T-helper 2 cell treated with Interferon-gamma antibody and Interleukin-4, amounts not matched to agents 5 μg/mL and 100 μg/mL, for 36 hours (primary cell): ENCODE data around the gene HMGN2.
A peak's percentile ranks its signal among the peaks of the same experiment; 100 is the strongest.

ENCODE experiments used
- DNase-seq: peaks from one replicate; pipeline ENCODE4 v3.0.0; 2021; ENCODE audit warnings: low spot score
- H3K27ac Mint-ChIP-seq: one replicate; pipeline ENCODE4 v1.8.0; 2021; ENCODE audit warnings: mild to moderate bottlenecking, mixed read lengths
- H3K27me3 Mint-ChIP-seq: one replicate; pipeline ENCODE4 v1.8.0; 2021; ENCODE audit warnings: low read depth, mixed read lengths
- H3K36me3 Mint-ChIP-seq: one replicate; pipeline ENCODE4 v1.8.0; 2021; ENCODE audit warnings: low read depth, mixed read lengths
- H3K4me1 Mint-ChIP-seq: one replicate; pipeline ENCODE4 v1.8.0; 2021; ENCODE audit warnings: low read depth, mixed read lengths
- H3K4me3 Mint-ChIP-seq: one replicate; pipeline ENCODE4 v1.8.0; 2022; ENCODE audit warnings: mild to moderate bottlenecking, moderate library complexity, mixed read lengths
- H3K9me3 Mint-ChIP-seq: one replicate; pipeline ENCODE4 v1.8.0; 2021; ENCODE audit warnings: mixed read lengths

HMGN2 gene

DNA sequence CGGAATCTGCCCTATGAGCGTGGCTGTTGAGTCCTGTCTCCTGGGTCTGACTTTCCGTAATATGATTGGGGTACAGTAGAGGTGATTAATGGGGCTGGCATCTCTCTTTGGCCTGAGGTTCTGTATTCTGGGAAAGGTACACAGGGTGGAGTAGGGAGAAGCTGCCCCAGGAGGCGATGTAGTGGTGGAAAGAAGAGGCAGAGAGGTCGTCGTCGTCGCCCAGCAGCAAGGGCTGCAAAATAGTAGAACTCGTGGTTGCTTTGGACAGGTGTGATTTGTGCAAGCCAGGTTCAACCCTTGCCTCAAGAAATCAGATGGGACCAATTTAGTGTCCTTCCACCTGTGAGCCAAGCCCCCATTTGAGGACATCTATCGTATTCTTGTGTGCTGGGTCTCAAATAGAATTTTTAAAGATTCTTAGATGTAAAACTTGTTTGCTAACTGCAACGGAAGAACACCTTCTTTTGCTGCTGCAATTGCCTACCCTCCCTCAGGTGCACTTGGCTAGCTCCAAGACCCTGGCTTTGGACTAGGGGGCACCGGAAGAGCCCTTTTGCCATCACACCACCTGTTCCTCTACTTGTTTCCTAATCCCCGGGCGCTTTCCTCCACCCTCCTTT lies 1.3 kb upstream of the HMGN2 start:
- Mint-ChIP-seq H3K27me3 (no peaks in the 10 kb centered on the region), H3K27ac (peak overlapping the region; percentile 98), H3K36me3 (peaks cover 60% of the 10 kb centered on the region), H3K9me3 (no peaks in the 10 kb centered on the region), H3K4me3 (peak overlapping the region; percentile 92), H3K4me1 (peaks cover 34% of the 10 kb centered on the region)
- no peak for DNase-seq

DNA sequence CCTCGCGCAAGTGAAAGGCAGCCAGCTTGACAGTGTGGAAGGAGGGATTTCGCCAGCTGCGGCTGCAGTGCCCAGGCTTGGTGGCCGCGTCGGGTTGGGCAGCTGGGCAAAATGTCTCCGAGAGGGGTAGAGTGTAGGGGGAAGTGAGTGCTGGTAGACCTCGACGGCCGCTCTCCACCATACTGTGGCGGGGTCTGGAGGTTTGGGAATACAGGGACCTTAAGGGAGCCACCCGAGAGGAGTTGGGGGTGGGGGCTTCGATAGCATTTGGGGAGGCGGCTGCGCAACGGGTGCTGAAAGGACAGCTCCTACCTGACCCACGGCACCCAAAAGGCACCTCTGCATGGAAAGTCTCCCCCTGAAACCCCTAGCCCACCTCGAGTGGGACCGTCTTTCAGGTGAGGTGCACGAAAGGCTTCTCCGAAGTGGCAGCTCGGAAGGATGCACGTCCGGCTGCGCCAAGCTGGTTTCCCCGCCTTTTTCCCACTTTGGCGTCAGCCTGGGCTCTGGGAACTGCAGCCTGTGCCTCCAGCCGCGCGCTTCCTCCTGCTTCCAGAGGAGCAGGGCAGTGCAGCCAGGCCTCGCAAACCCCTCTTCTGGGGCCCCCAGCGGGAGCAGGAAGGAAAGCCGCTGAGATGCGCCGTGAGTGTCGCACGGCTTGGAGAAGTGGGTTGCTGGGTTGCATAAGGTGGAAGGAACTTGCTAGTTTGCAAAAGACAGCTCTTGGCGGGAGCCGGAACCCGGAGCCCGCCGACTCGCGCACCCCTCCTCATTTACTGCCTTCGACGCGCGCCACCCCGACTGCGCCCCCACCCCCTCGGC lies 531 bp upstream of the HMGN2 start:
- H3K4me1 Mint-ChIP-seq: peaks cover 36% of the 10 kb centered on the region
- peaks cover 62% of the 10 kb centered on the region for H3K36me3 Mint-ChIP-seq
- no peaks in the 10 kb centered on the region for H3K27me3 Mint-ChIP-seq
- no peaks in the 10 kb centered on the region for H3K9me3 Mint-ChIP-seq
- peak overlapping the region; percentile 92 for H3K4me3 Mint-ChIP-seq
- H3K27ac Mint-ChIP-seq: peak overlapping the region; percentile 98
- DNase-seq: peak; percentile 32

DNA sequence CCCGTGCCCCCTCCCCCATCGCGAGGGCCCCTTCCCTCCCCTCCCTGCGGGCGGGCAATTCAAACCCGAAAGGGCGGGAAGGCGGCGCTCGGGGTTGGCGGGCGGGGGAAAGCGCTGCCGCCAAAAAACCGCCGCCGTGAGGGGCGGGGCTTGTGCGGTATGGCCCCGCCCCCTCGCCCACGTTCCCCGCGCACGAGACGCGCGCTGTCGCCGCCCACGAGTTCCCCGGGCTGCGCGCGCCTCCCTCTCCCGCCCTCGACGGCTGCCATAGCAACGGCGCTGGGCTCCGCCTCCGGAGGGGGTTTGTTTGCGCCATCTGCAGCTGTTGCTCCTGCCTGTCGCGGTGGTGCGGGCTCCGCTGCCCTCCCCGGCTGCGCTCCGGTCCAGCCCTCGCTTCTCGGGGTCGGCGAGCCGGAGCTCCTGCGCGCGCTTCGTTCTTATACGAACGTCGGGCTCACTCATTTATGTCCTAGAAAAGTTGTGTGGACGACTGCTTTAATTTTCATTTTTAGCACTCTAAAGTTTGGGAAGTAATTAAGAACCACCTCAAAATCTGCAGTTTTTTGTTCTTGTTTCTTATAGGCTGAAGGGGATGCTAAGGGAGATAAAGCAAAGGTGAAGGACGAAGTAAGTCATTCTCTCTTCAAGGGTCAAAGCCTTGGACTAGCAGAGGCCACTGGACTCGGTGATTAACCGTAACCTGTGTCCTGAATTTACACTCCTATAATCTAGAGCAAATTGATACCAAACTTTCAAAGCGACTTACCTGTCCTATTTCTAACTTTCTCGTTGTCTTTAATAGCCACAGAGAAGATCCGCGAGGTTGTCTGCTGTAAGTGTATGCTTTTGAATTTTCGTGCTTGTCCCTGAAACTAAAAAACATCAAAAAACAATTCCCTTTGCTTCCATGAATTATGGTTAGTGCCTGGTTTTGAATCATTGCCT lies 933 bp downstream of the HMGN2 start:
- Mint-ChIP-seq H3K4me3 (peak overlapping the region; percentile 91), H3K27ac (peak overlapping the region; percentile 69), H3K4me1 (peaks cover 36% of the 10 kb centered on the region), H3K9me3 (no peaks in the 10 kb centered on the region), H3K36me3 (peaks cover 62% of the 10 kb centered on the region), H3K27me3 (no peaks in the 10 kb centered on the region)
- peak; percentile 93 for DNase-seq

DNA sequence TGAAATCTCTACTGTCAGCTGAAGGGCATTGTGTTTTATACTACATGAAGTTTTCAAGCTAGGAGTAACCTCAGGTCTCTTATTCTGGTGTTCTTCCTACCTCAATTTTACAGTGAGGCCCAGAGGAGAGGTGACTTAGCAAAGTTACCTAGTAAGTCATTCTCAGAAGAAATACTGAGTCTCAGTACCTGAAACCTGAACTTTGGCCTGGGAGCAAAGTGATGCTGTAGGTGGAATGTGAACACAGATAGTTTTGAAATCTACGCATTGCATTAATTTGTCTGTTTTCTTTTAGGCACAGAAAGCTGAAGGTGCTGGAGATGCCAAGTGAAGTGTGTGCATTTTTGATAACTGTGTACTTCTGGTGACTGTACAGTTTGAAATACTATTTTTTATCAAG lies 2.6 kb downstream of the HMGN2 start:
- Mint-ChIP-seq H3K9me3 (no peaks in the 10 kb centered on the region), H3K27me3 (no peaks in the 10 kb centered on the region), H3K4me3 (peak overlapping the region; percentile 91), H3K4me1 (peaks cover 33% of the 10 kb centered on the region), H3K36me3 (peaks cover 57% of the 10 kb centered on the region), H3K27ac (no peak overlapping the region)
- no peak for DNase-seq

GRCh38 chr1:26475989-26476388 lies 3.7 kb downstream of the HMGN2 start:
- no peak overlapping the region for H3K4me3 Mint-ChIP-seq
- no peak for DNase-seq
- no peaks in the 10 kb centered on the region for H3K9me3 Mint-ChIP-seq
- peaks cover 21% of the 10 kb centered on the region for H3K4me1 Mint-ChIP-seq
- H3K27me3 Mint-ChIP-seq: no peaks in the 10 kb centered on the region
- peak overlapping the region; percentile 26 for H3K27ac Mint-ChIP-seq
- peaks cover 52% of the 10 kb centered on the region for H3K36me3 Mint-ChIP-seq

- H3K4me3 Mint-ChIP-seq: no peak overlapping the region
Observed at GRCh38 chr1:26476958-26477357, 4.7 kb downstream of the HMGN2 start.

GRCh38 chr1:26477446-26478152 lies 5.4 kb downstream of the HMGN2 start:
- no peak for DNase-seq
- Mint-ChIP-seq H3K27me3 (no peaks in the 10 kb centered on the region), H3K27ac (peak overlapping the region; percentile 13), H3K9me3 (no peaks in the 10 kb centered on the region), H3K4me3 (no peak overlapping the region), H3K4me1 (peaks cover 15% of the 10 kb centered on the region), H3K36me3 (peaks cover 52% of the 10 kb centered on the region)

More at GRCh38 chr1:26476958-26477357, 4.7 kb downstream of the HMGN2 start:
- H3K27ac Mint-ChIP-seq: no peak overlapping the region
- H3K4me1 Mint-ChIP-seq: peaks cover 15% of the 10 kb centered on the region
- no peaks in the 10 kb centered on the region for H3K27me3 Mint-ChIP-seq
- no peak for DNase-seq
- H3K36me3 Mint-ChIP-seq: peaks cover 52% of the 10 kb centered on the region
- no peaks in the 10 kb centered on the region for H3K9me3 Mint-ChIP-seq

DNA sequence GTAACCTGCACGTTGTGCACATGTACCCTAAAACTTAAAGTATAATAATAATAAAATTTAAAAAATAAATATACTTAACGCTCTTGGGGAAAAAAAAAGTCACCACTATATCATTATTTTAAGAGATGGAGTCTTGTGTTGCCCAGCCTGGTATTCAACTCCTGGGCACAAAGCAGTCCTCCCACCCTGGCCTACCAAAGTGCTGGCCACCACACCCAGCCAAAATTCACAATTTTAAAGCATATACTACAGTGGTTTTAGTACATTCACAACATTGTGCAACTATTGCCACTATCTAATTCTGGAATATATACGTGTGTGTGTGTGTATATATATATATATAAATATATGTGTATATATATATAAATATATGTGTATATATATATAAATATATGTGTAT lies 5.9 kb downstream of the HMGN2 start:
- peak overlapping the region; percentile 31 for H3K27ac Mint-ChIP-seq
- no peaks in the 10 kb centered on the region for H3K27me3 Mint-ChIP-seq
- H3K36me3 Mint-ChIP-seq: peaks cover 50% of the 10 kb centered on the region
- no peak overlapping the region for H3K4me3 Mint-ChIP-seq
- H3K9me3 Mint-ChIP-seq: no peaks in the 10 kb centered on the region
- no peak for DNase-seq
- H3K4me1 Mint-ChIP-seq: peaks cover 14% of the 10 kb centered on the region

DNA sequence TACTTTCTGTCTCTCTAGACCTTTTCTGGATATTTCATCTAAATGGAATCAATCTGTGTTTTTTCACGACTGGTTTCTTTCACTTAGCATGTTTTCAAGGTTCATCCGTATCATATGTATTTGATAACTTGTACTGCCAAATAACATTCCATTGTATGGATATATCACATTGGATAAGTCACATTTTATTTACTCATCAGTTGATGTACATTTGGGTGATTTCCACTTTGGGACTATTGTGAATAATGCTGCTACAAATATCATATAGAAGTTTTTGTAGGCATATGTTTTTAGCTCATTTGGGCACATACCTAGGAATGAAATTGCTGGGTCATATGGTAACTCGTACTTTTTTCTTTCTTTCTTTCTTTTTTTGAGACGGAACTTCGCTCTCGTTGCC lies 6.7 kb downstream of the HMGN2 start:
- Mint-ChIP-seq H3K4me1 (peaks cover 11% of the 10 kb centered on the region), H3K27ac (no peak overlapping the region), H3K36me3 (peaks cover 42% of the 10 kb centered on the region), H3K9me3 (no peaks in the 10 kb centered on the region), H3K4me3 (no peak overlapping the region), H3K27me3 (no peaks in the 10 kb centered on the region)
- DNase-seq: no peak

GRCh38 chr1:26482921-26483320 lies 10.7 kb downstream of the HMGN2 start:
- H3K4me3 Mint-ChIP-seq: no peak overlapping the region
- H3K9me3 Mint-ChIP-seq: no peaks in the 10 kb centered on the region
- H3K27ac Mint-ChIP-seq: no peak overlapping the region
- no peak for DNase-seq
- no peaks in the 10 kb centered on the region for H3K4me1 Mint-ChIP-seq
- H3K36me3 Mint-ChIP-seq: peaks cover 10% of the 10 kb centered on the region
- H3K27me3 Mint-ChIP-seq: no peaks in the 10 kb centered on the region

DNA sequence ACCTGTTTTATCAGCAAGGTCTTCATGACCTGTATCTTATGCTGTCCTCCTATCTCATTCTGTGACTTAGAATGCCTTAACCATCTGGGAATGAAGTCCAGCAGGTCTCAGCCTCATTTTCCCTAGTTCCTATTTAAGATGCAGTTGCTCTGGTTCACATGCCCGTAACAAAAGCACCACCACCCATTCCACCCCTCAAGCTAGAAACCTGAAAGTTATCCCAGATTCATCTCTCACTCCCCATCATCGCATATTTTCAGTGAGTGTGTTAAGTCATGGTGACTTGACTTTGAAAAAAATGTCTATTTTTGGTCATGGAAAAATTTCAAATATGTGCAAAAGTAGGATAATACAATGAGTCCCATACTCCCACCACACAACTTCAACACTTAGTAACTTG lies 11.7 kb downstream of the HMGN2 start:
- H3K27ac Mint-ChIP-seq: no peak overlapping the region
- H3K27me3 Mint-ChIP-seq: no peaks in the 10 kb centered on the region
- H3K36me3 Mint-ChIP-seq: peaks cover 3% of the 10 kb centered on the region
- no peaks in the 10 kb centered on the region for H3K4me1 Mint-ChIP-seq
- no peak for DNase-seq
- H3K9me3 Mint-ChIP-seq: no peaks in the 10 kb centered on the region
- H3K4me3 Mint-ChIP-seq: no peak overlapping the region

DNA sequence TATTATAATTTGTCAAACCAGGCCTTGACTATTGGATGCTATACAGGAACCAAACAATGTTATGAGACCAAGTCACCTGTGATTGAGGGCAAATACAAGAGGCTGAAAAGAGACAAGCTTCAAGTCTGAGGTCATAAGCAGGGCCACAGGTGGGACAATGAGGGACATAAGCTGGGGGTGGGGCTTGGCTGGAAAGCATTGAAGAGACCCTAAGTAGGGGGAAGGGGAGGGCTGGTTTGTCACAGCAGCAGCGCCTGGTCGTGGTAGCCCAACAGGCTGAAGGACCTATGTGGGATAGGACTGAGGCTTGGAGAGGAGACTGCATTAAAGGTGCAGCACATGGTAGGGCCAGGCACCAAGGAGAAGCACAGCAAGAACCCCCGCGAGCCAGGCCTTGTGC lies 17.9 kb downstream of the HMGN2 start:
- H3K27me3 Mint-ChIP-seq: no peaks in the 10 kb centered on the region
- H3K27ac Mint-ChIP-seq: no peak overlapping the region
- DNase-seq: no peak
- no peak overlapping the region for H3K4me3 Mint-ChIP-seq
- H3K36me3 Mint-ChIP-seq: no peaks in the 10 kb centered on the region
- no peaks in the 10 kb centered on the region for H3K9me3 Mint-ChIP-seq
- peaks cover 2% of the 10 kb centered on the region for H3K4me1 Mint-ChIP-seq

- Mint-ChIP-seq H3K27ac (no peak overlapping the region), H3K4me1 (peaks cover 5% of the 10 kb centered on the region), H3K9me3 (no peaks in the 10 kb centered on the region), H3K36me3 (no peaks in the 10 kb centered on the region), H3K4me3 (no peak overlapping the region), H3K27me3 (no peaks in the 10 kb centered on the region)
- no peak for DNase-seq
Observed at GRCh38 chr1:26493267-26493666, 21.0 kb downstream of the HMGN2 start.
